Ectodermal cell (in vitro differentiated cells): ENCODE measurements around the gene GLIPR2.

Source experiments
- H3K27ac ChIP-seq: 2 replicates; pipeline ENCODE4 v1.7.0; 2013; ENCODE audit warnings: mild to moderate bottlenecking, low read depth, low read length; ENCODE audit not compliant: insufficient read depth, poor library complexity, severe bottlenecking
- H3K27me3 ChIP-seq: 2 replicates; pipeline ENCODE4 v1.7.0; 2013; ENCODE audit warnings: mild to moderate bottlenecking, low read length; ENCODE audit not compliant: insufficient read depth, control insufficient read depth, poor library complexity, severe bottlenecking
- H3K36me3 ChIP-seq: one replicate; pipeline ENCODE4 v1.7.0; 2013; ENCODE audit warnings: low read length; ENCODE audit not compliant: control insufficient read depth, insufficient read depth
- H3K4me1 ChIP-seq: one replicate; pipeline ENCODE4 v1.7.0; 2013; ENCODE audit warnings: low read length; ENCODE audit not compliant: control insufficient read depth, insufficient read depth
- H3K4me3 ChIP-seq: 2 replicates; pipeline ENCODE4 v1.7.0; 2013; ENCODE audit warnings: low read depth, low read length, control low read depth; ENCODE audit not compliant: insufficient read depth
- H3K9me3 ChIP-seq: 2 replicates; pipeline ENCODE4 v1.7.0; 2013; ENCODE audit warnings: mild to moderate bottlenecking, low read length, moderate library complexity; ENCODE audit not compliant: control insufficient read depth
- WGBS, 2 experiments: methylation state at CpG; one replicate each; pipeline ENCODE4 v1.1.7; 2013; ENCODE audit warnings: missing lambda C conversion rate in 2 of 2; 5-methylcytosine and 5-hydroxymethylcytosine counted together

GLIPR2 gene

DNA sequence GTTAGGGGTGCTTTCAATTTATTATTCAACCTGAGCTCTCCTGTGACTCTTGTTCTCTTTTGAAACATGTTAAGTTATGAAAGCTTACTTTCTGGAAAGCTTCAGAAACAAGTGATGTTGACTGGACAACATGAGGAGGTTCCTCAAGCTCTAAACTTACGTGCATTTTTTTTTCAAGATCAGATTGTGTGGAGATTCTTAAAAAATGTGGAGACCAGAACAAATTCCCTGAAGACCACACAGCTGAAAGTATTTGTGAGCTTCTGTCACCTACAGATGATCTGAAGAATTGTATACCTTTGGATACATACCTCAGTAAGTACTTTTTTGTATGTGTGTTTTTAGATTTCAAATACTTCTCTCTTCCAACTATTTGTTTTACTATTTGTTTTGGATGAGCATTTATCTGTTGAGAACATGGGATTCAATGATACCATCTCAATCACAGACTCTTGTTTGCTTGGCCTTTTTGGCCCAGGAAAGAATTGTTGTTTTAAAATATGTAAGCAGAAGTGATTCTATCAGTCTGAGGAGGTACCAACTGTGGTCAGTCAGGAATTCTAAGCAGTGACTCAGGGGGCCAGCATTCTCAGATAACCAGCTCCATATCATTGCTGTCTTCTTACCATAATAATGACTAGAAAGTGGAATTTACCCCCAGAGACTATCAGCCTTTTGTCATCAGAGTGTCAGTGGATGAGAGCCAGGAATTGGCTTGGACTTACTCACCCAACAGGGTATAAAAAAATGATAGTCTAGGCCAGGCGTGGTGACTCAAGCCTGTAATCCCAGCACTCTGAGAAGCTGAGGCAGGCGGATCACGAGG lies 34.4 kb upstream of the GLIPR2 start:
- H3K9me3 ChIP-seq, result no peaks in the 10 kb centered on the region
- 86 to 91% methylated on average over 4 of the region's 4 CpGs for WGBS, 2 experiments
- no peak overlapping the region for H3K27ac ChIP-seq
- H3K36me3 ChIP-seq, result no peaks in the 10 kb centered on the region
- H3K4me3 ChIP-seq, result no peak overlapping the region
- no peaks in the 10 kb centered on the region for H3K27me3 ChIP-seq
- peaks cover 7% of the 10 kb centered on the region for H3K4me1 ChIP-seq

DNA sequence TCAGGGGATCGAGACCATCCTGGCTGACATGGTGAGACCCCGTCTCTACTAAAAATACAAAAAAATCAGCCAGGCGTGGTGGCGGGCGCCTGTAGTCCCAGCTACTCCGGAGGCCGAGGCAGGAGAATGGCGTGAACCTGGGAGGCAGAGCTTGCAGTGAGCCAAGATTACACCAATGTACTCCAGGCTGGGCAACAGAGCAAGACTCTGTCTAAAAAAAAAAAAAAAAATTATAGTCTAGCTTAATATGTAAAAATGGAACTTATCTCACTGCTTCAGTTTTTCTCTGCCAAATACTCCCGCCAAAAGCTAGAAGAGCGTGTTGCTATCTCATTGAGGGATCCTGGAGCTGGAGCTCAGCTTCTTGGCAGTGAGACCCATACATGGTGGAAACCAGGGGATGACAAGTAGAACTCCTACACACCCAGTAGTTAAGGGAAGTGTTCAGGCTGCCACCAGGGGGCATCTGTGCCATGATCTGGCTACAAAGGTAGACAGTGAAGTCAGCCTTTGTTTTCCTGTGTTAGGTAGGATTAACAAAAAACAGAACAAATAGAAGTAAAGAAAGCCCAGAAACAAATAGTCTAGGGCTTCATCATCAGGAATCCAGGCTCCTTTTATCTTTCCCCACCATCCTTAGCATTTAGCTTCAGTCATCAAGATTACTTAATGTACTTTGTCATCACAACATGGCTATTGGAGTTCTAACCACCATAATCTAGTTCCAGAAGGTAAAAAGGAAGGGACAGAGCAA lies 33.6 kb upstream of the GLIPR2 start:
- Histone ChIP-seq H3K27ac (no peak overlapping the region), H3K9me3 (no peaks in the 10 kb centered on the region), H3K27me3 (no peaks in the 10 kb centered on the region), H3K36me3 (no peaks in the 10 kb centered on the region), H3K4me1 (peaks cover 7% of the 10 kb centered on the region), H3K4me3 (no peak overlapping the region)
- 83 to 89% methylated on average over 10 of the region's 10 CpGs for WGBS, 2 experiments

DNA sequence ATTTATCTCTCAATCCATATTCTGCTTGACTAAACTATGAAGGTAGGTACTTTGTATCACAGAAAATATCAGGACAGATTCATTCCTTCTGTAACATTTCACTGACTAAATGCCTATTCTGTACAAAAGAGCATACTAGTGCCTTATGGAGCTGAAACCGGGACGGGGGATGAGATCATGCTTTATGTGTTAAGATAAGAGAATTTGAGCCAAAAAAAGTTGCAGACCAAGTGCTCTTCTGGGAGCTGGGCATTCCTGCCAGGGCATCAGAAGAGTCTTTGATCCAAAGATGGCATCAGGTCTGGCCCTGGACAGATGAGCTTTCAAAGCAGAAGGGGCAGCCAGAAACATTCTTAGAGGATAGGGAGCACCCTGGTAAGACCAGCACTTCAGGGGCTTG lies 27.5 kb upstream of the GLIPR2 start:
- H3K27me3 ChIP-seq, result no peaks in the 10 kb centered on the region
- no peaks in the 10 kb centered on the region for H3K9me3 ChIP-seq
- no peak overlapping the region for H3K4me3 ChIP-seq
- 95 to 96% methylated on average over 2 of the region's 2 CpGs for WGBS, 2 experiments
- no peak overlapping the region for H3K27ac ChIP-seq
- no peaks in the 10 kb centered on the region for H3K36me3 ChIP-seq
- H3K4me1 ChIP-seq, result no peaks in the 10 kb centered on the region

DNA sequence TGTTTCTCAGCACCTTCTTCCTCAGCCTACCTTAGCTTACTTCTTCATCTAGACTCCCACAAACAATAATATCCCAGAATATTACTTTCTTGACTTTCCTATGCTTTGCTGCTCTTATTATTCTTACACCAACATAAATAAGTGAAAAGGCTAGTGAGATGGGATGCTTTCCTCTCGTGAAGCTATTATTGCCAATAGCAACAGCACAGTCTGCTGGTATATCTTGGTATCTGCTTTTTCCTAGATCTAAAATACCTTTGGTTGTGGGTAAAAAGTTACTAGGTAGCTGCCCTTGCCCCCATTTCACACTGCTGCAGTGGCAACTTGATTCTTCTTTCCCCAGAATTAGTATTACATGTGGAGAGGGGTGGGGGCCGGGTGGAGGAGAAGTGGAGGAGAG lies 26.1 kb upstream of the GLIPR2 start:
- H3K27ac ChIP-seq, result no peak overlapping the region
- no peaks in the 10 kb centered on the region for H3K4me1 ChIP-seq
- WGBS, 2 experiments, result 88 to 92% methylated on average over 2 of the region's 2 CpGs
- no peaks in the 10 kb centered on the region for H3K9me3 ChIP-seq
- no peaks in the 10 kb centered on the region for H3K36me3 ChIP-seq
- H3K27me3 ChIP-seq, result no peaks in the 10 kb centered on the region
- no peak overlapping the region for H3K4me3 ChIP-seq

- Histone ChIP-seq H3K27ac (no peak overlapping the region), H3K4me3 (no peak overlapping the region), H3K4me1 (no peaks in the 10 kb centered on the region), H3K9me3 (no peaks in the 10 kb centered on the region), H3K36me3 (no peaks in the 10 kb centered on the region), H3K27me3 (no peaks in the 10 kb centered on the region)
- 93 to 98% methylated on average over 3 of the region's 3 CpGs for WGBS, 2 experiments
Observed at GRCh38 chr9:36112516-36112915, 24.0 kb upstream of the GLIPR2 start.

DNA sequence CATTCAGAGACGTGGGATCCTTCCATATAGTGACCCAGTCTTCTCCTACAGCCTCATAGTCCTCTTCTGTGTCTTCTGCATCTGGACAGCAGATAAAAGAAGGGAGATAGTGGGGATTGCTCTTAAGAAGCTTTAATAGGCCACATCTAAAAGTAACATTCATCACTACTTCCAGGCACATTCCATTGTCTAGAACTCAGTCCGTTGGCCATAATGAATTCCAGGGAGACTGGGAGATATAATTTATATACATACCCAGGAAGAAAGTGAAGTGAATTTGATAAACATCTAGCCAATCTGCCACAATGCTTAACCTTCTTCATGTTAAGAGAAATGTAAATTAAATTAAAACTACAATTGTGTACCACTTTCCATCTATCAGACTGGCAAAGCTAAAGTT lies 22.5 kb upstream of the GLIPR2 start:
- 94 to 98% methylated on average over 1 to 2 of the region's 2 CpGs for WGBS, 2 experiments
- Histone ChIP-seq H3K27me3 (no peaks in the 10 kb centered on the region), H3K4me3 (no peak overlapping the region), H3K4me1 (no peaks in the 10 kb centered on the region), H3K27ac (no peak overlapping the region), H3K9me3 (no peaks in the 10 kb centered on the region), H3K36me3 (no peaks in the 10 kb centered on the region)

DNA sequence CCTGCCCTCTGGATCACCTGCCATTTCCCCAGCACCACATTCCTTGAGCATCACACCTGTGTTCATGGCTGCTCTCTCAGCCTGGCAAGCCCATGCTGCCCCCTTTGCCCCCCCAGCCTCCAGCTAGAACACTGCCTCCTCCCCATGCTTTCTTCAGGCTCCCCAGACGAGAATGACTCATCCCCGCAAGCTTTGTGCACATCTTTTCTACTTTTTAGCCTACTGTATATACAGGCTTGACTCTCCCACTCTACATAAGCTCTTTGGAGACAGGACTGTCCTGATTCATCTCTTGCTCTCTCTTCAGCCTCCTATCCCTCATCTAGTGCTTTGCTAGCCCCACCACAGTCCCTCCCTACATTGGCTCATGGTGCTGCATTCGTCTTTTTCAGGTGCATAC lies 19.9 kb upstream of the GLIPR2 start:
- no peaks in the 10 kb centered on the region for H3K9me3 ChIP-seq
- H3K27me3 ChIP-seq, result no peaks in the 10 kb centered on the region
- 86 to 95% methylated on average over 3 of the region's 3 CpGs for WGBS, 2 experiments
- no peaks in the 10 kb centered on the region for H3K4me1 ChIP-seq
- no peaks in the 10 kb centered on the region for H3K36me3 ChIP-seq
- no peak overlapping the region for H3K27ac ChIP-seq
- no peak overlapping the region for H3K4me3 ChIP-seq

GRCh38 chr9:36118201-36118600 lies 18.3 kb upstream of the GLIPR2 start:
- no peaks in the 10 kb centered on the region for H3K27me3 ChIP-seq
- H3K9me3 ChIP-seq, result no peaks in the 10 kb centered on the region
- WGBS, 2 experiments, result 94 to 100% methylated on average over 2 of the region's 2 CpGs
- no peak overlapping the region for H3K4me3 ChIP-seq
- no peaks in the 10 kb centered on the region for H3K4me1 ChIP-seq
- H3K36me3 ChIP-seq, result no peaks in the 10 kb centered on the region
- no peak overlapping the region for H3K27ac ChIP-seq

DNA sequence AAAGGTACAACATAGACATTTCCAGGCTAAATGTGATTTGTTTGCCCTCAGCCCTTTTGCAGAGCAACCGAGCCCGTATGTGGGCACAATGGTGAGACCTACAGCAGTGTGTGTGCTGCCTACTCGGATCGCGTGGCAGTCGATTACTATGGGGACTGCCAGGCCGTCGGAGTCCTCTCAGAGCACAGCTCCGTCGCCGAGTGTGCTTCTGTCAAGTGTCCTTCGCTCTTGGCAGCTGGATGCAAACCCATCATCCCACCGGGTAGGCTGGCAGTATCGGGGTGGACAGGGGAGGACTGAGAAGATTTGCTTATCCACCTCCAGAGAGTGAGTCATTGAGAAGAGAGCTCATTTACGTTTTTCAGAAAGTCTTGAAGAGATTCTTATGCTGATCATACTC lies 17.8 kb upstream of the GLIPR2 start:
- Histone ChIP-seq H3K4me3 (no peak overlapping the region), H3K27ac (no peak overlapping the region), H3K27me3 (no peaks in the 10 kb centered on the region), H3K9me3 (no peaks in the 10 kb centered on the region), H3K4me1 (no peaks in the 10 kb centered on the region), H3K36me3 (no peaks in the 10 kb centered on the region)
- WGBS, 2 experiments, result 90% methylated on average over 15 of the region's 15 CpGs

DNA sequence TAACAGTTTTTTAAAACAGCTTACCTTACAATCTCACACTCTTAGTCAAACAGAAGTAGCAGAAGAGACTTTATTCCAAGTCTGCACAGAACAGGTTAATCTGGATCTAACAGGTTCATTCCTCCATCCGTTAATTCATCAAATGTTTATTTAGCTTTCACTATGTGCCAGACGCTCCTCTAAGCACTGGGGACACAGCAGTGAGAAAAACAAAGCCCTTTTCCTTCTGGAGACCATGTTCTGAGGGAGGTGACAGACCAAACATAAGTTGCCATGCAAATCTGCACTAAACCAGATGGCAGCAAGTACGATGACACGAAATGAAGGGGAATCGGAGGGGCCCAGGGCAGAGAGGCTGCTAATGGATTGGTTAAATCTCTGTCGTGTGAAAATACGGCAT lies 17.1 kb upstream of the GLIPR2 start:
- H3K9me3 ChIP-seq, result no peaks in the 10 kb centered on the region
- H3K36me3 ChIP-seq, result no peaks in the 10 kb centered on the region
- no peaks in the 10 kb centered on the region for H3K27me3 ChIP-seq
- no peak overlapping the region for H3K4me3 ChIP-seq
- H3K4me1 ChIP-seq, result no peaks in the 10 kb centered on the region
- WGBS, 2 experiments, result 94 to 96% methylated on average over 7 of the region's 7 CpGs
- no peak overlapping the region for H3K27ac ChIP-seq
